Keratinocyte (primary cell): ENCODE measurements around the gene ALPK1. TPM values are rescaled to one million over a fixed set of nuclear protein-coding genes. Genes with fewer than 3 reads are reported as not detected.

Experiments used
- DNase-seq: peaks from one replicate; pipeline ENCODE4 v3.0.0-alpha.2; 2011; ENCODE audit warnings: low read depth, missing footprints, low spot score
- FAIRE-seq: peaks from 2 replicates; lab custom pipeline; 2011; peaks lifted over from hg19 to GRCh38; lab: Jason Lieb, UNC
- H2AFZ ChIP-seq: 2 replicates; pipeline ENCODE4 v1.6.0; 2012; ENCODE audit warnings: low read length, control low read depth, inconsistent platforms; ENCODE audit not compliant: control insufficient read depth
- H3K27ac ChIP-seq: 2 replicates; pipeline ENCODE4 v1.5.1; 2011; ENCODE audit warnings: low read length; ENCODE audit not compliant: control insufficient read depth, insufficient read depth
- H3K27me3 ChIP-seq: 3 replicates; pipeline ENCODE4 v1.6.0; 2011; ENCODE audit warnings: low read length; ENCODE audit not compliant: control insufficient read depth, insufficient read depth; ENCODE audit errors: extremely low read depth
- H3K36me3 ChIP-seq, 2 experiments: 2 replicates in 1 of 2; 3 replicates in 1 of 2; pipeline ENCODE4 v1.5.1; 2011; ENCODE audit warnings: low read length in 2 of 2, mild to moderate bottlenecking in 1 of 2; ENCODE audit not compliant: control insufficient read depth in 2 of 2, insufficient read depth in 2 of 2; ENCODE audit errors: extremely low read depth in 1 of 2
- H3K4me1 ChIP-seq: 3 replicates; pipeline ENCODE4 v1.5.1; 2011; ENCODE audit warnings: low read length; ENCODE audit not compliant: control insufficient read depth, insufficient read depth; ENCODE audit errors: extremely low read depth
- H3K4me2 ChIP-seq: 3 replicates; pipeline ENCODE4 v1.6.0; 2011; ENCODE audit warnings: low read depth, low read length; ENCODE audit not compliant: control insufficient read depth, insufficient read depth; ENCODE audit errors: extremely low read depth
- H3K4me3 ChIP-seq, 3 experiments: fragments of 200-600 bp in 1 of 3; sonication (generic) in 1 of 3; 2 replicates in 2 of 3; 3 replicates in 1 of 3; pipeline ENCODE4 v1.5.1; 2011 to 2016; ENCODE audit warnings: low read length in 3 of 3, mild to moderate bottlenecking in 3 of 3, control low read depth in 2 of 3, inconsistent platforms in 1 of 3, low read depth in 1 of 3, mixed read lengths in 1 of 3, mixed run types in 1 of 3, moderate library complexity in 1 of 3; ENCODE audit not compliant: control insufficient read depth in 2 of 3, insufficient read depth in 2 of 3; ENCODE audit errors: extremely low read depth in 1 of 3
- H3K79me2 ChIP-seq: 2 replicates; pipeline ENCODE4 v1.6.0; 2012; ENCODE audit warnings: low read length; ENCODE audit not compliant: control insufficient read depth, insufficient read depth
- H3K9ac ChIP-seq: 3 replicates; pipeline ENCODE4 v1.6.0; 2011; ENCODE audit warnings: low read length; ENCODE audit not compliant: control insufficient read depth, insufficient read depth; ENCODE audit errors: extremely low read depth
- H3K9me1 ChIP-seq: 3 replicates; pipeline ENCODE4 v1.6.0; 2011; ENCODE audit warnings: low read length; ENCODE audit not compliant: control insufficient read depth, insufficient read depth; ENCODE audit errors: extremely low read depth
- H3K9me3 ChIP-seq: 2 replicates; pipeline ENCODE4 v1.5.1; 2012; ENCODE audit warnings: low read depth, low read length; ENCODE audit not compliant: control insufficient read depth
- H4K20me1 ChIP-seq: 3 replicates; pipeline ENCODE4 v1.6.0; 2011; ENCODE audit warnings: low read length; ENCODE audit not compliant: control insufficient read depth, insufficient read depth; ENCODE audit errors: extremely low read depth
- CTCF ChIP-seq, 3 experiments: IDR thresholded peaks in 1 of 3; conservative IDR thresholded peaks in 1 of 3; optimal IDR thresholded peaks in 1 of 3; 2 replicates in 2 of 3; 3 replicates in 1 of 3; pipeline versions ENCODE3 to v1.5.1; 2011; ENCODE audit warnings: low read length in 3 of 3, mild to moderate bottlenecking in 3 of 3, moderate library complexity in 2 of 3, control low read depth in 1 of 3, inconsistent platforms in 1 of 3; ENCODE audit not compliant: insufficient read depth in 2 of 3; ENCODE audit errors: extremely low read depth in 1 of 3
- EZH2 ChIP-seq: IDR thresholded peaks from one replicate; pipeline ENCODE4 v1.6.1; 2012; ENCODE audit warnings: inconsistent platforms, mild to moderate bottlenecking, low read length, moderate library complexity
- dilution Hi-C: fragments of 300-500 bp; cut with MboI; formaldehyde crosslinking; loops from one replicate; pipeline ENCODE4 v1.7.0; 2020; ENCODE audit warnings: low sequenced_read_pairs; ENCODE audit not compliant: extremely low pct_ligation_motif_present
- polyA plus RNA-seq, 5 experiments: library from polyadenylated mRNA; depleted of rRNA in 3 of 5; stranded (reverse) in 3 of 5; stranded (forward) in 1 of 5; unstranded in 1 of 5; fragments of >200 nt; gene quantifications; 1 replicate in 1 of 5; 2 replicates in 3 of 5; 3 replicates in 1 of 5; pipeline versions ENCODE4 v1.2.1 to v1.2.3, GENCODE V29; 2011 to 2012; ENCODE audit warnings: missing spikeins in 2 of 5, low read depth in 1 of 5, low replicate concordance in 1 of 5

The ALPK1 gene
- polyA plus RNA-seq, 1 donor (not counting 4 experiments of a cell fraction or from before 2014, with no cell fraction given) = 5.5 TPM

DNA sequence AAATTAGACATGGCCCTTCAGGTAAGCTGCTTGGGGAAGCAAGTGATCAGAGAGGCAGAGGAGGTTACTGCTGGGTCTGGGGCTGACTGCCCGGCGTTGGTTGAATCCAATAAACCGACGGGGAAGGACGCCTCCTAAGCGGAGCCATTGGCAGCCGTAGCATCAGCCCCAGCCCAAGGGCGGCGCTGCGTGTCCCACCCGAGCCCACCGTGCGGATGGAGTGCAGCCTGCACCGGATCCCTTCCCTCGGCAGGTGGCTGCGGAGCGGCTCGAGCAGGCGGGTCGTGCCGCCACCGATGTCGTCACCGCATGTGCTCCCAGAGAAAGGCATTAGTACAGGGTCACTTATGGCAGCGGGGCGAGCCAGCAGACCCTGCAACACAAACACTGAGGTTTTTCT, 82.1 kb downstream of the ALPK1 start:
- Histone ChIP-seq H3K27ac (no peak overlapping the region), H3K9me1 (no peaks in the 10 kb centered on the region), H3K36me3 (no peaks in the 10 kb centered on the region), H2AFZ (no peak overlapping the region), H4K20me1 (no peaks in the 10 kb centered on the region), H3K27me3 (no peaks in the 10 kb centered on the region), H3K9ac (no peak overlapping the region), H3K9me3 (no peaks in the 10 kb centered on the region), H3K4me1 (no peaks in the 10 kb centered on the region), H3K4me2 (no peak overlapping the region), H3K79me2 (no peaks in the 10 kb centered on the region), H3K4me3 (no peak overlapping the region)
- dilution Hi-C loops = no loop called here
- no peak for DNase-seq
- FAIRE-seq = no peak
- TF ChIP-seq CTCF (optimal IDR thresholded peaks at IDR 0.05 in 1 of 3, IDR thresholded peaks at IDR 0.05 in 1 of 3, conservative IDR thresholded peaks at IDR 0.05 in 1 of 3; ENCODE audit: extremely low read depth in 1 of 3, insufficient read depth in 2 of 3, low read length in 3 of 3) (no peak), EZH2 (no peak)

DNA sequence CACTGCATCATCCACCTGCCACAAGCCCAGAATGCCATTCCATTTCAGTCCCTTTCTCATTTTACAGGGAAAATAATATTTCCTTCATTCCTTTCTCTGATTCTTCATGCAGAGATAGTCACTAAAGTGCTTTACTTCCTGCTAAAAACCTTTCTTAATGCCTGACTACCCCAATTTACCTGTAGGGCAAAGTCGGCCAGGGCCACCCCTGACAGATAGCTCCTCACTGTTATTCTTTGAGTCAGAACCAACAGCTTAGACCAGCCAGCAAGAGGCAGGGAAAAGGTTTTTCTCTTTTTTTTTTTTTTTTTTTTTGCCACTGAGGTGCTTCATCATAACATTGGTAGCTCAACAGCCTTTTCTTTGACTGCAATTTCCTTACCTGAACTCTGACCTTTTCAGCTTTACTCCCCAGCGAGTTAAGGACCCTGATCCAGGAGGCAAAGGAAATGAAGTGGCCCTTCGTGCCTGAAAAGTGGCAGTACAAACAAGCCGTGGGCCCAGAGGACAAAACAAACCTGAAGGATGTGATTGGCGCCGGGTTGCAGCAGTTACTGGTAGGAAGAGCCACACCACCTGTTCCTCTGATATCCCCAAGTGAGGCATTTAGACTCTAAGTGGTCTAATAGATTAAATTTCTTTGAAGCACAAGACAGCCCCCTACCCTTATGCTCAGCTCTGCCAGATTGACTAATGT, 85.0 kb downstream of the ALPK1 start:
- H3K27me3 ChIP-seq = no peaks in the 10 kb centered on the region
- TF ChIP-seq EZH2 = no peak
- DNase-seq (no peak), FAIRE-seq (no peak)
- no peak overlapping the region for H2AFZ ChIP-seq
- dilution Hi-C loops = no loop called here
- no peaks in the 10 kb centered on the region for H4K20me1 ChIP-seq
- no peaks in the 10 kb centered on the region for H3K9me3 ChIP-seq
- no peaks in the 10 kb centered on the region for H3K4me1 ChIP-seq
- no peaks in the 10 kb centered on the region for H3K79me2 ChIP-seq
- H3K9me1 ChIP-seq = no peaks in the 10 kb centered on the region
- H3K27ac ChIP-seq = no peak overlapping the region
- H3K9ac ChIP-seq = no peak overlapping the region
- no peak overlapping the region for H3K4me3 ChIP-seq
- no peak overlapping the region for H3K4me2 ChIP-seq
- no peaks in the 10 kb centered on the region for H3K36me3 ChIP-seq

GRCh38 chr4:112386071-112386470, 88.9 kb downstream of the ALPK1 start:
- no peak overlapping the region for H3K9ac ChIP-seq
- no peak overlapping the region for H3K4me2 ChIP-seq
- no peak overlapping the region for H3K27ac ChIP-seq
- no peaks in the 10 kb centered on the region for H3K9me1 ChIP-seq
- H3K9me3 ChIP-seq = no peaks in the 10 kb centered on the region
- H3K79me2 ChIP-seq = no peaks in the 10 kb centered on the region
- no peak overlapping the region for H2AFZ ChIP-seq
- FAIRE-seq = no peak
- no peaks in the 10 kb centered on the region for H4K20me1 ChIP-seq
- no peak for TF ChIP-seq CTCF (optimal IDR thresholded peaks at IDR 0.05 in 1 of 3, IDR thresholded peaks at IDR 0.05 in 1 of 3, conservative IDR thresholded peaks at IDR 0.05 in 1 of 3; ENCODE audit: extremely low read depth in 1 of 3, insufficient read depth in 2 of 3, low read length in 3 of 3)
- TF ChIP-seq EZH2 = no peak
- DNase-seq = no peak
- H3K27me3 ChIP-seq = no peaks in the 10 kb centered on the region
- H3K4me3 ChIP-seq = no peak overlapping the region
- H3K36me3 ChIP-seq = no peaks in the 10 kb centered on the region
- dilution Hi-C loops = no loop called here
- no peaks in the 10 kb centered on the region for H3K4me1 ChIP-seq
